A673 (cell line): ENCODE results near the gene CD1C.

Experiments used
- EZH2 ChIP-seq: fragments of 200-600 bp; sonication (generic); IDR thresholded peaks from 2 replicates; pipeline ENCODE4 v1.6.1; 2017; ENCODE audit warnings: borderline replicate concordance, low read depth, mild to moderate bottlenecking, mixed read lengths, antibody characterized with exemption, low read length; ENCODE audit not compliant: poor library complexity, severe bottlenecking
- TF ChIP-seq, protein P1 (sequence below): fragments of 300-800, 200-600 bp; sonication (generic); conservative IDR thresholded peaks from 2 replicates; pipeline ENCODE4 v1.5.1; 2017; ENCODE audit warnings: low read depth, mild to moderate bottlenecking, antibody characterized with exemption, low read length, moderate library complexity, mixed read lengths

DNA sequence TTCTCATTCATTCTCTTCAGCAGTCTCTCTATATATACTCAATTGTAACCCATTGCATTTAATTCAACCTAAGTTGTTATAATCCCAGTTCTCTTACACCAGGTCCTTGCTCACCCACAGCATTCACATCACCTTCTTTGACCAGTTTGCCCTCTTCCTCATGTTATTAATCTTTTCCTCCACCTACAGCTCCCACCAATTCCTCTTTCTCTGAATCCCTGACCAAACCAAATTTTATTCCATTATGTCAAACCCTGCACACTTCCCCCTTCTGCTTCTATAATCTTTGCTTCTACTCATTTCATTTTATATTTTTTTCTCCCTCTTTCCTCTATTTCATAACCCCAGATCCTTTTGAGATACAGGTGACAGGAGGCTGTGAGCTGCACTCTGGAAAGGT, 34.1 kb upstream of the CD1C start:
- TF ChIP-seq, protein P1, sequence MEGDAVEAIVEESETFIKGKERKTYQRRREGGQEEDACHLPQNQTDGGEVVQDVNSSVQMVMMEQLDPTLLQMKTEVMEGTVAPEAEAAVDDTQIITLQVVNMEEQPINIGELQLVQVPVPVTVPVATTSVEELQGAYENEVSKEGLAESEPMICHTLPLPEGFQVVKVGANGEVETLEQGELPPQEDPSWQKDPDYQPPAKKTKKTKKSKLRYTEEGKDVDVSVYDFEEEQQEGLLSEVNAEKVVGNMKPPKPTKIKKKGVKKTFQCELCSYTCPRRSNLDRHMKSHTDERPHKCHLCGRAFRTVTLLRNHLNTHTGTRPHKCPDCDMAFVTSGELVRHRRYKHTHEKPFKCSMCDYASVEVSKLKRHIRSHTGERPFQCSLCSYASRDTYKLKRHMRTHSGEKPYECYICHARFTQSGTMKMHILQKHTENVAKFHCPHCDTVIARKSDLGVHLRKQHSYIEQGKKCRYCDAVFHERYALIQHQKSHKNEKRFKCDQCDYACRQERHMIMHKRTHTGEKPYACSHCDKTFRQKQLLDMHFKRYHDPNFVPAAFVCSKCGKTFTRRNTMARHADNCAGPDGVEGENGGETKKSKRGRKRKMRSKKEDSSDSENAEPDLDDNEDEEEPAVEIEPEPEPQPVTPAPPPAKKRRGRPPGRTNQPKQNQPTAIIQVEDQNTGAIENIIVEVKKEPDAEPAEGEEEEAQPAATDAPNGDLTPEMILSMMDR = no peak
- no peak for TF ChIP-seq EZH2
